ENCODE measurements around the gene ZNF445.
A peak's percentile ranks its signal among the peaks of the same experiment; 100 is the strongest.
"Not testable (repeated sequence)": the region's sequence is repeated elsewhere in the genome, so short reads cannot be mapped to it uniquely, and the experiment has no call there.

Gene ZNF445

GRCh38 chr3:44506556-44506955 is 29.1 kb upstream of the ZNF445 start:
- Histone ChIP-seq H3K36me3 (ENCODE audit: control insufficient read depth, insufficient read depth, low read length) (no peaks in the 10 kb centered on the region), H4K8ac (ENCODE audit: low read depth, low read length) (no peak overlapping the region), H3K9ac (ENCODE audit: low read length) (no peak overlapping the region), H3K56ac (ENCODE audit: low read length) (no peak overlapping the region), H2AK5ac (ENCODE audit: low read length) (no peak overlapping the region), H3K79me2 (ENCODE audit: control insufficient read depth, insufficient read depth, low read length) (peaks cover 26% of the 10 kb centered on the region), H4K5ac (ENCODE audit: low read length) (no peak overlapping the region), H3K4me3 (ENCODE audit: low read length) (no peak overlapping the region), H3K4ac (ENCODE audit: low read depth, low read length) (no peak overlapping the region), H3K4me1 (ENCODE audit: control insufficient read depth, low read depth, low read length) (peaks cover 6% of the 10 kb centered on the region), H3K79me1 (ENCODE audit: low read length) (peaks cover 12% of the 10 kb centered on the region), H3K27ac (ENCODE audit: low read depth, low read length) (no peak overlapping the region), H3K18ac (ENCODE audit: low read length) (no peak overlapping the region), H2BK5ac (ENCODE audit: low read length) (no peak overlapping the region), H2BK15ac (replicated peaks; ENCODE audit: low read depth) (no peak overlapping the region), H3K4me2 (ENCODE audit: low read length) (no peak overlapping the region), H3K27me3 (ENCODE audit: insufficient read depth, low read length, poor library complexity) (no peaks in the 10 kb centered on the region), H2BK120ac (ENCODE audit: low read depth, low read length) (no peak overlapping the region), H3K23ac (ENCODE audit: low read length) (no peak overlapping the region)
- DNase-seq: no peak
- WGBS (ENCODE audit: extremely low coverage, insufficient coverage, low lambda C conversion rate): no CpG with 5 or more reads among the region's 3 CpGs

- Histone ChIP-seq H4K5ac (ENCODE audit: low read length) (no peak overlapping the region), H2BK120ac (ENCODE audit: low read depth, low read length) (no peak overlapping the region), H4K8ac (ENCODE audit: low read depth, low read length) (no peak overlapping the region), H2BK15ac (replicated peaks; ENCODE audit: low read depth) (no peak overlapping the region), H3K9ac (ENCODE audit: low read length) (no peak overlapping the region), H2AK5ac (ENCODE audit: low read length) (no peak overlapping the region), H3K4me3 (ENCODE audit: low read length) (no peak overlapping the region), H3K4me2 (ENCODE audit: low read length) (no peak overlapping the region), H3K27ac (ENCODE audit: low read depth, low read length) (no peak overlapping the region), H3K36me3 (ENCODE audit: control insufficient read depth, insufficient read depth, low read length) (no peaks in the 10 kb centered on the region), H3K79me1 (ENCODE audit: low read length) (peaks cover 13% of the 10 kb centered on the region), H3K23ac (ENCODE audit: low read length) (no peak overlapping the region), H3K4ac (ENCODE audit: low read depth, low read length) (no peak overlapping the region), H2BK5ac (ENCODE audit: low read length) (no peak overlapping the region), H3K56ac (ENCODE audit: low read length) (no peak overlapping the region), H3K79me2 (ENCODE audit: control insufficient read depth, insufficient read depth, low read length) (peaks cover 25% of the 10 kb centered on the region), H3K18ac (ENCODE audit: low read length) (no peak overlapping the region), H3K27me3 (ENCODE audit: insufficient read depth, low read length, poor library complexity) (no peaks in the 10 kb centered on the region), H3K4me1 (ENCODE audit: control insufficient read depth, low read depth, low read length) (peaks cover 3% of the 10 kb centered on the region)
- no CpG with 5 or more reads among the region's 1 CpG for WGBS (ENCODE audit: extremely low coverage, insufficient coverage, low lambda C conversion rate)
- DNase-seq: no peak
Measured at GRCh38 chr3:44504566-44504965, 27.1 kb upstream of the ZNF445 start.

- H3K79me2 ChIP-seq (ENCODE audit: control insufficient read depth, insufficient read depth, low read length): peaks cover 18% of the 10 kb centered on the region
- not testable (repeated sequence) for H3K4me2 ChIP-seq (ENCODE audit: low read length); H4K5ac ChIP-seq (ENCODE audit: low read length); H3K18ac ChIP-seq (ENCODE audit: low read length); H3K79me1 ChIP-seq (ENCODE audit: low read length); H3K4me3 ChIP-seq (ENCODE audit: low read length); H3K23ac ChIP-seq (ENCODE audit: low read length); H3K9ac ChIP-seq (ENCODE audit: low read length); H3K27me3 ChIP-seq (ENCODE audit: insufficient read depth, low read length, poor library complexity); DNase-seq; H2BK120ac ChIP-seq (ENCODE audit: low read depth, low read length); H2AK5ac ChIP-seq (ENCODE audit: low read length); H2BK15ac ChIP-seq (replicated peaks; ENCODE audit: low read depth); H3K36me3 ChIP-seq (ENCODE audit: control insufficient read depth, insufficient read depth, low read length); H3K4me1 ChIP-seq (ENCODE audit: control insufficient read depth, low read depth, low read length); H3K56ac ChIP-seq (ENCODE audit: low read length); H3K4ac ChIP-seq (ENCODE audit: low read depth, low read length); H2BK5ac ChIP-seq (ENCODE audit: low read length); H3K27ac ChIP-seq (ENCODE audit: low read depth, low read length); H4K8ac ChIP-seq (ENCODE audit: low read depth, low read length)
- WGBS (ENCODE audit: extremely low coverage, insufficient coverage, low lambda C conversion rate): no CpG with 5 or more reads among the region's 2 CpGs
Measured at GRCh38 chr3:44503178-44503577, 25.7 kb upstream of the ZNF445 start.

- Histone ChIP-seq H3K4ac (ENCODE audit: low read depth, low read length) (no peak overlapping the region), H3K36me3 (ENCODE audit: control insufficient read depth, insufficient read depth, low read length) (no peaks in the 10 kb centered on the region), H3K4me1 (ENCODE audit: control insufficient read depth, low read depth, low read length) (no peaks in the 10 kb centered on the region), H2BK120ac (ENCODE audit: low read depth, low read length) (no peak overlapping the region), H3K27ac (ENCODE audit: low read depth, low read length) (no peak overlapping the region), H3K23ac (ENCODE audit: low read length) (no peak overlapping the region), H3K4me3 (ENCODE audit: low read length) (no peak overlapping the region), H2BK5ac (ENCODE audit: low read length) (no peak overlapping the region), H3K79me2 (ENCODE audit: control insufficient read depth, insufficient read depth, low read length) (peaks cover 14% of the 10 kb centered on the region), H3K79me1 (ENCODE audit: low read length) (peaks cover 8% of the 10 kb centered on the region), H3K9ac (ENCODE audit: low read length) (no peak overlapping the region), H2BK15ac (replicated peaks; ENCODE audit: low read depth) (no peak overlapping the region), H3K4me2 (ENCODE audit: low read length) (no peak overlapping the region), H3K56ac (ENCODE audit: low read length) (no peak overlapping the region), H2AK5ac (ENCODE audit: low read length) (no peak overlapping the region), H4K8ac (ENCODE audit: low read depth, low read length) (no peak overlapping the region), H3K18ac (ENCODE audit: low read length) (no peak overlapping the region), H3K27me3 (ENCODE audit: insufficient read depth, low read length, poor library complexity) (no peaks in the 10 kb centered on the region), H4K5ac (ENCODE audit: low read length) (no peak overlapping the region)
- DNase-seq: no peak
- no CpG with 5 or more reads among the region's 3 CpGs for WGBS (ENCODE audit: extremely low coverage, insufficient coverage, low lambda C conversion rate)
Measured at GRCh38 chr3:44501971-44502370, 24.5 kb upstream of the ZNF445 start.

- H3K18ac ChIP-seq (ENCODE audit: low read length); H3K79me1 ChIP-seq (ENCODE audit: low read length); H2BK5ac ChIP-seq (ENCODE audit: low read length); H3K27me3 ChIP-seq (ENCODE audit: insufficient read depth, low read length, poor library complexity); H3K4ac ChIP-seq (ENCODE audit: low read depth, low read length); H3K23ac ChIP-seq (ENCODE audit: low read length); H4K8ac ChIP-seq (ENCODE audit: low read depth, low read length); H3K4me2 ChIP-seq (ENCODE audit: low read length); H3K4me1 ChIP-seq (ENCODE audit: control insufficient read depth, low read depth, low read length); H3K56ac ChIP-seq (ENCODE audit: low read length); H3K9ac ChIP-seq (ENCODE audit: low read length); H3K4me3 ChIP-seq (ENCODE audit: low read length); H3K79me2 ChIP-seq (ENCODE audit: control insufficient read depth, insufficient read depth, low read length); H2BK15ac ChIP-seq (replicated peaks; ENCODE audit: low read depth); DNase-seq; H2AK5ac ChIP-seq (ENCODE audit: low read length); H2BK120ac ChIP-seq (ENCODE audit: low read depth, low read length); H4K5ac ChIP-seq (ENCODE audit: low read length); H3K36me3 ChIP-seq (ENCODE audit: control insufficient read depth, insufficient read depth, low read length); H3K27ac ChIP-seq (ENCODE audit: low read depth, low read length): not testable (repeated sequence)
- whole genome bisulfite sequencing (ENCODE audit: extremely low coverage, insufficient coverage, low lambda C conversion rate): no CpG with 5 or more reads among the region's 4 CpGs
Measured at GRCh38 chr3:44499899-44500168, 22.4 kb upstream of the ZNF445 start.

- Histone ChIP-seq H2AK5ac (ENCODE audit: low read length) (no peak overlapping the region), H3K27ac (ENCODE audit: low read depth, low read length) (no peak overlapping the region), H3K79me1 (ENCODE audit: low read length) (peaks cover 8% of the 10 kb centered on the region), H3K18ac (ENCODE audit: low read length) (no peak overlapping the region), H4K5ac (ENCODE audit: low read length) (no peak overlapping the region), H3K4me1 (ENCODE audit: control insufficient read depth, low read depth, low read length) (no peaks in the 10 kb centered on the region), H3K23ac (ENCODE audit: low read length) (no peak overlapping the region), H2BK5ac (ENCODE audit: low read length) (no peak overlapping the region), H3K27me3 (ENCODE audit: insufficient read depth, low read length, poor library complexity) (no peaks in the 10 kb centered on the region), H3K4ac (ENCODE audit: low read depth, low read length) (no peak overlapping the region), H3K4me3 (ENCODE audit: low read length) (peak overlapping the region; percentile 15), H3K4me2 (ENCODE audit: low read length) (no peak overlapping the region), H3K9ac (ENCODE audit: low read length) (no peak overlapping the region), H2BK15ac (replicated peaks; ENCODE audit: low read depth) (no peak overlapping the region), H3K36me3 (ENCODE audit: control insufficient read depth, insufficient read depth, low read length) (no peaks in the 10 kb centered on the region), H3K56ac (ENCODE audit: low read length) (no peak overlapping the region), H3K79me2 (ENCODE audit: control insufficient read depth, insufficient read depth, low read length) (peaks cover 10% of the 10 kb centered on the region), H4K8ac (ENCODE audit: low read depth, low read length) (no peak overlapping the region), H2BK120ac (ENCODE audit: low read depth, low read length) (no peak overlapping the region)
- DNase-seq: no peak
- WGBS (ENCODE audit: extremely low coverage, insufficient coverage, low lambda C conversion rate): no CpG with 5 or more reads among the region's 8 CpGs
Measured at GRCh38 chr3:44499149-44499898, 21.9 kb upstream of the ZNF445 start.

Data from mesendoderm (in vitro differentiated cells).